Naive thymus-derived CD4-positive, alpha-beta T cell (primary cell): ENCODE measurements around the gene NACA. TPM values are rescaled to one million over a fixed set of nuclear protein-coding genes. Genes with fewer than 3 reads are reported as not detected.

ENCODE experiments used
- ATAC-seq: fragments of 150-1000 bp; cut with Tn5 transposase; 2 replicates; pipeline ENCODE4 v1.10.0; 2021; ENCODE audit warnings: mild to moderate bottlenecking, moderate library complexity
- CTCF ChIA-PET: fragments of 350-600 bp; sonication (Branson Sonifier 250); formaldehyde crosslinking; loops from one replicate; lab custom pipeline; 2021; ENCODE audit warnings: antibody characterized with exemption; lab: Charles Lee
- POLR2A ChIA-PET: fragments of 350-600 bp; sonication (Branson Sonifier 250); formaldehyde crosslinking; loops from one replicate; lab custom pipeline; 2021; ENCODE audit warnings: antibody characterized with exemption, inconsistent platforms; lab: Charles Lee
- DNase-seq, 9 donors: peaks; one replicate each; pipeline versions ENCODE4 v3.0.0 to v3.0.0-alpha.2; 2020 to 2022; ENCODE audit warnings: mixed read lengths in 1 of 9
- H3K27ac ChIP-seq: one replicate; pipeline ENCODE4 v1.7.0; 2013; ENCODE audit warnings: mild to moderate bottlenecking, low read depth, low read length, moderate library complexity
- H3K27me3 ChIP-seq, 2 donors: one replicate each; pipeline ENCODE4 v1.7.0; 2013; ENCODE audit warnings: low read length in 2 of 2, mild to moderate bottlenecking in 2 of 2, moderate library complexity in 2 of 2; ENCODE audit not compliant: control insufficient read depth in 2 of 2, insufficient read depth in 2 of 2
- H3K36me3 ChIP-seq, 3 experiments: 1 replicate in 2 of 3; 2 replicates in 1 of 3; pipeline ENCODE4 v1.7.0; 2013; ENCODE audit warnings: low read length in 3 of 3, mild to moderate bottlenecking in 3 of 3, moderate library complexity in 1 of 3; ENCODE audit not compliant: insufficient read depth in 3 of 3, control insufficient read depth in 2 of 3
- H3K4me1 ChIP-seq, 2 donors: one replicate each; pipeline ENCODE4 v1.7.0; 2013; ENCODE audit warnings: low read length in 2 of 2, mild to moderate bottlenecking in 2 of 2, moderate library complexity in 1 of 2; ENCODE audit not compliant: control insufficient read depth in 2 of 2, insufficient read depth in 2 of 2
- H3K4me3 ChIP-seq: 2 replicates; pipeline ENCODE4 v1.7.0; 2013; ENCODE audit warnings: mild to moderate bottlenecking, low read length
- H3K9me3 ChIP-seq, 3 experiments: 1 replicate in 2 of 3; 2 replicates in 1 of 3; pipeline ENCODE4 v1.7.0; 2013; ENCODE audit warnings: low read length in 3 of 3; ENCODE audit not compliant: control insufficient read depth in 2 of 3
- H3K27ac Mint-ChIP-seq, 9 donors: one replicate each; pipeline ENCODE4 v1.8.0; 2020 to 2022; ENCODE audit warnings: mixed read lengths in 9 of 9, mild to moderate bottlenecking in 8 of 9, moderate library complexity in 5 of 9, inconsistent platforms in 2 of 9
- H3K27me3 Mint-ChIP-seq, 5 donors: one replicate each; pipeline ENCODE4 v1.8.0; 2021 to 2022; ENCODE audit warnings: mixed read lengths in 5 of 5, mild to moderate bottlenecking in 1 of 5
- H3K36me3 Mint-ChIP-seq, 5 donors: one replicate each; pipeline ENCODE4 v1.8.0; 2020 to 2022; ENCODE audit warnings: mixed read lengths in 5 of 5, mild to moderate bottlenecking in 3 of 5, inconsistent platforms in 1 of 5
- H3K4me1 Mint-ChIP-seq, 7 donors: one replicate each; pipeline ENCODE4 v1.8.0; 2020 to 2022; ENCODE audit warnings: mixed read lengths in 7 of 7, mild to moderate bottlenecking in 3 of 7, inconsistent platforms in 1 of 7
- H3K4me3 Mint-ChIP-seq, 10 donors: one replicate each; pipeline ENCODE4 v1.8.0; 2020 to 2022; ENCODE audit warnings: mild to moderate bottlenecking in 10 of 10, mixed read lengths in 10 of 10, moderate library complexity in 6 of 10, inconsistent platforms in 2 of 10
- H3K9me3 Mint-ChIP-seq, 11 donors: one replicate each; pipeline ENCODE4 v1.8.0; 2020 to 2022; ENCODE audit warnings: mixed read lengths in 11 of 11, mild to moderate bottlenecking in 4 of 11, inconsistent platforms in 1 of 11, moderate library complexity in 1 of 11
- intact Hi-C, 2 donors: fragments of 100-400 bp; cut with micrococcal nuclease; formaldehyde crosslinking; loops; one replicate each; pipeline ENCODE4 v1.15.1; 2023
- polyA plus RNA-seq, 2 donors: library from polyadenylated mRNA; unstranded; fragments of 300-500 nt; fragmentation: Illumina TruSeq; gene quantifications; one replicate each; pipeline ENCODE4 v1.2.3, GENCODE V29; 2021
- total RNA-seq, 6 experiments: library from RNA in 5 of 6; stranded (reverse) in 5 of 6; gene quantifications; 1 replicate in 5 of 6; 2 replicates in 1 of 6; pipeline ENCODE4 v1.2.3 and lab custom pipeline; 2021 to 2026

The NACA gene
- total and polyA plus RNA-seq, 7 experiments from 2014 or later, result 834 to 1,626 (median 1,410) TPM

GRCh38 chr12:56763753-56764657 is 38.9 kb upstream of the NACA start:
- no peak overlapping the region for H3K27ac Mint-ChIP-seq
- H3K4me1 Mint-ChIP-seq, result peaks cover 0 to 8% (median 0%) of the 10 kb centered on the region in 7 donors
- peaks cover 0 to under 1% (median 0%) of the 10 kb centered on the region in 11 donors for H3K9me3 Mint-ChIP-seq

GRCh38 chr12:56761812-56762211 is 36.7 kb upstream of the NACA start:
- ChIA-PET POLR2A (interaction anchor here (0.7 kb wide), 2 partner anchors 62 to 299 kb away, joined by 3 read pairs; no protein-coding TSS in a partner anchor), CTCF (interaction anchor here (1.0 to 1.6 kb wide), 3 partner anchors 8 to 243 kb away, joined by 4 to 5 read pairs (median 4); no protein-coding TSS in a partner anchor)

More at GRCh38 chr12:56763753-56764657, 38.9 kb upstream of the NACA start:
- ChIA-PET POLR2A (no interaction called here), CTCF (interaction anchor here (0.7 kb wide), 1 partner anchor 225 kb away, joined by 4 read pairs; no protein-coding TSS in a partner anchor)
- DNase-seq (no peak), ATAC-seq (no peak)
- H3K27me3 Mint-ChIP-seq, result peaks cover 0 to 4% (median under 1%) of the 10 kb centered on the region in 5 donors
- Histone ChIP-seq H3K4me1 (no peaks in the 10 kb centered on the region), H3K27ac (no peak overlapping the region), H3K4me3 (no peak overlapping the region), H3K27me3 (no peaks in the 10 kb centered on the region), H3K9me3 (no peaks in the 10 kb centered on the region), H3K36me3 (no peaks in the 10 kb centered on the region)
- H3K36me3 Mint-ChIP-seq, result peaks cover 0 to 2% (median 0%) of the 10 kb centered on the region in 5 donors
- H3K4me3 Mint-ChIP-seq, result no peak overlapping the region
- intact Hi-C loops, result no loop called here

GRCh38 chr12:56760460-56760859 is 35.4 kb upstream of the NACA start:
- Histone ChIP-seq H3K4me1 (no peaks in the 10 kb centered on the region), H3K27me3 (no peaks in the 10 kb centered on the region), H3K4me3 (no peak overlapping the region), H3K36me3 (no peaks in the 10 kb centered on the region), H3K27ac (no peak overlapping the region), H3K9me3 (no peaks in the 10 kb centered on the region)
- ChIA-PET CTCF (interaction anchor here (1.5 to 4.2 kb wide), 2 partner anchors 227 to 412 kb away, joined by 3 to 44 read pairs; no protein-coding TSS in a partner anchor), POLR2A (interaction anchor here (0.6 kb wide), 1 partner anchor 309 kb away, joined by 3 read pairs; no protein-coding TSS in a partner anchor)
- Mint-ChIP-seq H3K9me3 (peaks cover 0 to 7% (median 4%) of the 10 kb centered on the region in 11 donors), H3K27ac (no peak overlapping the region), H3K36me3 (peaks cover 0 to 10% (median 0%) of the 10 kb centered on the region in 5 donors), H3K4me1 (peaks cover 0 to 8% (median 5%) of the 10 kb centered on the region in 7 donors), H3K27me3 (peaks cover 0 to 8% (median 4%) of the 10 kb centered on the region in 5 donors), H3K4me3 (no peak overlapping the region)
- ATAC-seq (no peak), DNase-seq (no peak)
- intact Hi-C loops, result no loop called here

More at GRCh38 chr12:56761812-56762211, 36.7 kb upstream of the NACA start:
- DNase-seq (no peak), ATAC-seq (no peak)
- no peaks in the 10 kb centered on the region for H3K27me3 ChIP-seq
- H3K27ac ChIP-seq, result no peak overlapping the region
- Mint-ChIP-seq H3K4me3 (no peak overlapping the region), H3K27me3 (peaks cover 0 to 8% (median 4%) of the 10 kb centered on the region in 5 donors), H3K36me3 (peaks cover 0 to 10% (median 0%) of the 10 kb centered on the region in 5 donors), H3K27ac (peak overlapping the region in 1 of 9 donors; percentile 73), H3K9me3 (peaks cover 0 to 7% (median 4%) of the 10 kb centered on the region in 11 donors), H3K4me1 (peaks cover 0 to 9% (median 6%) of the 10 kb centered on the region in 7 donors)
- H3K36me3 ChIP-seq, result no peaks in the 10 kb centered on the region
- no peaks in the 10 kb centered on the region for H3K9me3 ChIP-seq
- H3K4me3 ChIP-seq, result no peak overlapping the region
- no peaks in the 10 kb centered on the region for H3K4me1 ChIP-seq
- intact Hi-C loops, result no loop called here

- ChIA-PET POLR2A (no interaction called here), CTCF (interaction anchor here (0.7 to 4.2 kb wide), 4 partner anchors 228 to 414 kb away, joined by 3 to 44 read pairs (median 6); partner anchors contain the start of gene ZBTB39)
- Histone ChIP-seq H3K4me3 (no peak overlapping the region), H3K36me3 (no peaks in the 10 kb centered on the region), H3K4me1 (no peaks in the 10 kb centered on the region), H3K27me3 (no peaks in the 10 kb centered on the region), H3K9me3 (no peaks in the 10 kb centered on the region), H3K27ac (no peak overlapping the region)
- peaks cover 0 to 8% (median 4%) of the 10 kb centered on the region in 5 donors for H3K27me3 Mint-ChIP-seq
- intact Hi-C loops, result loop anchor here in 1 of 2 donors (10.0 kb wide), 2 partner anchors 425 to 995 kb away; partner anchors contain the start of genes CDK4 and MARCHF9
- H3K36me3 Mint-ChIP-seq, result peaks cover 0 to 10% (median 0%) of the 10 kb centered on the region in 5 donors
- H3K9me3 Mint-ChIP-seq, result peaks cover 0 to 7% (median 4%) of the 10 kb centered on the region in 11 donors
- no peak for ATAC-seq
- no peak overlapping the region for H3K27ac Mint-ChIP-seq
- peaks cover 0 to 8% (median 6%) of the 10 kb centered on the region in 7 donors for H3K4me1 Mint-ChIP-seq
- H3K4me3 Mint-ChIP-seq, result no peak overlapping the region
- no peak for DNase-seq
Measured at GRCh38 chr12:56759263-56759908, 34.3 kb upstream of the NACA start.

- H3K36me3 Mint-ChIP-seq, result peaks cover 0 to 10% (median 0%) of the 10 kb centered on the region in 5 donors
- ATAC-seq (no peak), DNase-seq (no peak)
- intact Hi-C loops, result loop anchor here in 1 of 2 donors (10.0 kb wide), 2 partner anchors 426 to 996 kb away; partner anchors contain the start of genes CDK4 and MARCHF9
- no peaks in the 10 kb centered on the region for H3K4me1 ChIP-seq
- peaks cover 0 to 8% (median 6%) of the 10 kb centered on the region in 7 donors for H3K4me1 Mint-ChIP-seq
- CTCF ChIA-PET, result interaction anchor here (1.5 to 4.2 kb wide), 3 partner anchors 229 to 354 kb away, joined by 5 to 44 read pairs (median 8); partner anchors contain the start of gene ZBTB39
- no peaks in the 10 kb centered on the region for H3K9me3 ChIP-seq
- no peaks in the 10 kb centered on the region for H3K27me3 ChIP-seq
- H3K9me3 Mint-ChIP-seq, result peaks cover 0 to 7% (median 4%) of the 10 kb centered on the region in 11 donors
- H3K27ac Mint-ChIP-seq, result peak overlapping the region in 1 of 9 donors; percentile 38
- H3K4me3 ChIP-seq, result no peak overlapping the region
- POLR2A ChIA-PET, result no interaction called here
- H3K27ac ChIP-seq, result no peak overlapping the region
- H3K27me3 Mint-ChIP-seq, result peaks cover 0 to 8% (median 4%) of the 10 kb centered on the region in 5 donors
- no peak overlapping the region for H3K4me3 Mint-ChIP-seq
- no peaks in the 10 kb centered on the region for H3K36me3 ChIP-seq
Measured at GRCh38 chr12:56758728-56759262, 33.7 kb upstream of the NACA start.
